Cerebellar nuclear complex (tissue), 1 donor: ENCODE measurements around the gene AKT2.

ENCODE experiments used
- DNase-seq, 2 experiments: peaks; one replicate each; lab custom pipeline; 2025; lab: John Stamatoyannopoulos, UW

The AKT2 gene

GRCh38 chr19:40300668-40301067 is 15.5 kb upstream of the AKT2 start:
- no peak for DNase-seq

DNA sequence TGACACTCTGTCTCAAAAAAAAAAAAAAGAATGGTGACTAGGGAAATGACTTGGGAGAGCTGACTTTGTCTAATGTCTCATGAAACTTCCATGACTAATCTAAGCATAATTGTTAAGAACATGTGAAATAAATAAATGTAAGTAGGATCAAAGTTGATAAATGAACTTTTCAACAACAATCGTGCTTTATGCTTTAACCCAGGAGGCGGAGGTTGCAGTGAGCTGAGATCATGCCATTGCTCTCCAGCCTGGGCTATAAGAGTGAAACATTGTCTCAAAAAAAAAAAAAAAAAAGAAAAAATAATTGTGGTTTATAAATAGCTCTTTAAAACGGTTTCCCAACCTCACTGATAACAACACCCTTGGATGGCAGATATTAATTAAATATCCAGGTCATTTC is 12.9 kb upstream of the AKT2 start:
- no peak for DNase-seq

DNA sequence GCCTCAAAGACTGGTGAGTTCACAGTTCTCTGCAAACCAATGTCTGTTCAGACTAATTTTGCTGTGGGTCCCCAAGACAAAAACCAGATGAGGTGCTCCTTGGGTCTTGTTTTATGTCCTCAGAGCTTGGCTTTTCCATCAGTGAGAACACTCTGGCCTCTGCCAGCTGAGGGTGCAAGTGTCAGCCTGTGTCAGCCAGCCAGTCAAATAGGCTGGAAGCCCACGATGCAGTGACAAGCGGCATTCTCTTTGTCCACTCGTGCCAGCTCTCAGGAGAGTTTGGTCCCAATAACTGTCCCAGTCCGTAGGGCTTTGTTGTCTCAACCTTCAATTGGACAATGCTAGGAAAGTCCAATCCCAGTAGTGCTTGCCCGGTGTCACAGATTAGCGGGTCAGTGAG is 9.4 kb upstream of the AKT2 start:
- no peak for DNase-seq

DNA sequence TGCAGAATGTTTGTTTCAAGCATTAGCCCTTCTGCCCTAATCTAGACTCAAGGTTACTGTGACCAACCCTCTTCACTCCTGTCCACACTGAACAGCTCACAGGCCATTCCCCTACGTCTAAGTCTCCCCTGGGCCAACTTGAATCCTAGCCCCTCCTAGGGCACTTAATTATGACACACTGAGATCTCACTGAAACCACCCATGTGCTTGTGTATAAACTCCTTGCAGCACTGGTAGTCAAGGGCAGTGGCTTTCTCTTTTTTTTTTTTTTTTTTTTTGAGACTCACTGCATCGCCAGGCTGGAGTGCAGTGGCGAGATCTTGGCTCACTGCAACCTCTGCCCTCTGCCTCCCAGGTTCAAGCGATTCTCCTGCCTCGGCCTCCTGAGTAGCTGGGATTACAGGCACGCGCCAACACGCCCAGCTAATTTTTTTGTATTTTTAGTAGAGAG is 1.9 kb upstream of the AKT2 start:
- no peak for DNase-seq

- no peak for DNase-seq
Measured at GRCh38 chr19:40286235-40286970, 1.3 kb upstream of the AKT2 start.

GRCh38 chr19:40285353-40286234 is 449 bp upstream of the AKT2 start:
- DNase-seq = peak; percentile 92 to 95

DNA sequence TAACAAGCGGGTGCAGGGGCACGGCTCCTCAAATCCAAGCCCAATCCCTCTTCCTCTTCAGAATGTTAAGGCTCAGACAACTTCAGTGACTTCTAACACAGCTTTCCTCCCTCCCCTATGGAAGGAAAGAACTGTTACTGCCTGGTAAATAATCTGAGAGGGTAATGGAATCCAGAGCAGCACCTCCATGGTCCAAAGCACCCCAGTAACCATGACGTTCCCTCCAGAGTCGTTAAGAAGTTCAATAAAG is 969 bp downstream of the AKT2 start:
- DNase-seq = no peak

DNA sequence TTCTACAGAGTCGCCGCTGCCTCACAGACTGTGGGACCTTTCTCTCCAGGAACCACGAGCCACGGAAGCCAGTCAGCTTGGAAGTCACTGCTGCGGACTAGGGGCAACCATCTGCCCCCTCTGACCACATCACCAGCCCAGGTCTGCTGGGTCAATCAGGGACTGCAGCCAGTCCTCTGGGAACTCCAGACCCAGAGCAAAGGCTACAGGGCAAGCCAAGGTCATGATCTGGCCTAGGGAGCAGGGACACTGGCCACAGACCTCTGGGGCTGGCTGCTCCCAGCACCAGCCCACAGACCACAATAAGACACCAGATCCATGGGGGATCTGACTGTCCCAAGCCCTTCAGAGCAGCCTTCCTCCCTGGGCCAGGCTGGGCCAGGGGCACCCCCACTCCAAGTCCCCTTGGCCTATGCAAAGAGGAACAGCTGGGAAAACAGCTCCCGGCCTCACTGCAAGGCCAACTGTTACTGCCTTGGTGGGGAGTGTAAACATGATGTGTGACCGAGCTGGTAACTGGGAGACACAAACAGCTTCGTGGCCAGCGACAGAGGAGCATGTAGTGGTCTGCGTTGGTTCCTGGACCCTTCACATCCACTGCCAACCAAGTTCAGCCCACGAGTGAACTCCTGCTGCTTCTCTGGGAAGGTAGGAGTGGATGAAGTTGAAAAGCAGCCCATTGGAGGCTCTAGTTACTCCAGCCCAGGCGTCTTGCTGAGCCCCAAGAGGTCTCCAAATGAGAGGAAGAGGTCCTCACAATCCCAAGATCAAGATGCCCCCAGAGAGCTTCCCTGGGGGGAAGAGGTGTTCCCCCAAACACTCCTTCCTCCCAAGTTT is 1.5 kb downstream of the AKT2 start:
- DNase-seq = no peak

DNA sequence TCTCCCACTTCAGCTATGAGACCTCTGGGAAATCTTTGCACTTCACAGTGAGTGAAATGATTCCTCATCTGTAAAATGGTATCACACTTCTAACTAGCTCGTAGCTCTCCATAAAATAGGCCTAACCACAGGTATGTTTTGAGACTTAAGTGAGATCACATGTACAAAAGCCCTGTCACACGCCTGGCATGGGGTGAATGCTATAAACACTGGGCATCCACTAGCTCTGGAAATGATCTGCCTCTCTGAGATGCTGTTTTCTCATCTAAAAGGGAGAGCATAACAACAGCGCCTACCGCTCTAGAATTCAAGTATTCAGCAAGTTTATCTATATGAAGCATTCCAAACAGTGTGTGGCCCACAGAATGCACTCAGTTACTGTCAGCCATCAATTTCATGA is 2.2 kb downstream of the AKT2 start:
- no peak for DNase-seq

GRCh38 chr19:40282209-40282580 is 3.0 kb downstream of the AKT2 start:
- no peak for DNase-seq

DNA sequence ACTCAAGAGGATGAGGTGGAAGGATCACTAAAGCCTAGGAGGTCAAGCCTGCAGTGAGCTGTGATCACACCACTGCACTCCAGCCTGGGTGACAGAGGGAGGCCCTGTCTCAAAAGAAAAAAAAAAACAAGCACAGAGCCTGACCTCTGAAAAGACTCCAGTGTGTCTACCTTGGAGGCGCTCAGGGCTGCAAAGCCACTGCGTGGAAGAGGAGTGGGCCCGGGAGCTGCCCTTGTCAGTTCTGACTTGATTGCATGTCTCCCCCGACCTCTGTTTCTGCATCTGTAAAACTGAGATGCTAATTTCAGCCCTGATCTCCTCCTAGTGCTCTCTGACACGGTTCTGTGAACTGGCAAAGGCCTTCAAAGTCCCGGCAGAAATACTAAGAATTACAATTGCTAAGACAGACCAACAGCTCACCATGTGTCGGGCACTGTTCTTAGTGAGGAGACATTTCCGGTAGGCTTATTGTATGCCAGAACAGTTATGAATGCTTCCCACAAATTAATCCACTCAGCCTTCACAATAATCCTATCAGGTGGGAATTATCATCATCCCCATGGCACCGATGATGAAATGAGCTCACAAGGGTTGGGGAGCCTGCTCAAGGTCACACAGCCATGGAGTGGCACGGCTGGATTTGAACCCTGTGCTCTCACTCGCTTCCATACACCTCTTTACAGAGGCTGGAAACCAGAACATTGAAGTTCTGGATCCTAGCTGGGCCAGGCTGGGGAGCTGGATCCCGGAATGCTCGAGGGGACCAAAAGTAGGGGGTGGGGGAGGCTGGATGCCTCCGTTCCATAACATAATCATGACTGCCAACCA is 3.5 kb downstream of the AKT2 start:
- DNase-seq = no peak

DNA sequence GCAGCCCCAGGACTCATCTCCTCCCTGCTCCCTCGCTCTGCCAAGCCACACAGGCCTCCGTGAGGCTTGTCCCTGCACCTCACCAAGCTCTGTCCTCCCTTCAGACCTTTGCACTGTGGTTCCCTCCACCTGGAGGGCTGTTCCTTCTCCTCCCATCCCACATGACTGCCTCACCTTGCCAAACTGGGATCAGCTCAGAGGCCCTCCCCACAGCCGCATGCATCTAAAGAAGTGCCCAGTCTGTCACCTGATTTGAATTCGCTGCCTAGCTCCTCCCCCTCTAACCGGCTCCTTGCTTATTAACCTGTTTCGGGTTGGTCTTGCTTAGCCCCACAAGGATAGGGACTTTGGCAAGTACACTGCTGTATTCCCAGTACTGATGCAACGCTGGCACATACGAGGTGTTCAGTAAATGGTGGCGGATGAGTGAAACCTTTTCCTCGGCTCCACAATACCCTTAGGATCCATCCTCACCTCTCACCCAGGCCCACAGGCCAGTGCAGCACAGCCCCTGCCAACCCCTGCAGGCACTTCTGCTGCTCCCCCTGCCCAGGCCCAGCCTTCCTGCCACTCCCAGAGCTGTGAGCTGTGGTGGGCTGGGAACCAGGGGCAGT is 4.4 kb downstream of the AKT2 start:
- DNase-seq = peak; percentile 60 to 62

- no peak for DNase-seq
Measured at GRCh38 chr19:40279761-40280607, 5.2 kb downstream of the AKT2 start.

DNA sequence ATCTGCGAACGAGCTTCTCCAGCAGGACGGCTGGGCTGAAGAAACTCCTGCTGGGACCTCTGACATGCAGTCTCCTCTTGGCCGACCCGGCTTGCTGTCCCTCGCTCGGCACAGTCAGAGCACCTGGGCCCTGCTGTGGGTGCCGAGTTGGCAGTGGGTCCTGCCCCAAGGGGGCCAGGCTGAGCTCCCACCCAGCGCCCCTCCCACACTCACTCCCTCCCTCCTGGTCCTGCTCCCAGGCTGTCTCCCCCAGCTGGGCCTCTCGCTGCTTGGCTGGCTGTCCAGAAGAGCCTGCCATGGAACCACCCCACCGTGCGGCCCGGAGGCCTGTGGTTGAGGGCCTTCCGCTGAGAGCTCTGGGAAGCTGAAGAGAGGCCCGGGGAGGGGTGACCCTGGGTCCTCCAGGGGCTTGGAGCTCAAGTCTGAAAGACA is 6.0 kb downstream of the AKT2 start:
- no peak for DNase-seq

DNA sequence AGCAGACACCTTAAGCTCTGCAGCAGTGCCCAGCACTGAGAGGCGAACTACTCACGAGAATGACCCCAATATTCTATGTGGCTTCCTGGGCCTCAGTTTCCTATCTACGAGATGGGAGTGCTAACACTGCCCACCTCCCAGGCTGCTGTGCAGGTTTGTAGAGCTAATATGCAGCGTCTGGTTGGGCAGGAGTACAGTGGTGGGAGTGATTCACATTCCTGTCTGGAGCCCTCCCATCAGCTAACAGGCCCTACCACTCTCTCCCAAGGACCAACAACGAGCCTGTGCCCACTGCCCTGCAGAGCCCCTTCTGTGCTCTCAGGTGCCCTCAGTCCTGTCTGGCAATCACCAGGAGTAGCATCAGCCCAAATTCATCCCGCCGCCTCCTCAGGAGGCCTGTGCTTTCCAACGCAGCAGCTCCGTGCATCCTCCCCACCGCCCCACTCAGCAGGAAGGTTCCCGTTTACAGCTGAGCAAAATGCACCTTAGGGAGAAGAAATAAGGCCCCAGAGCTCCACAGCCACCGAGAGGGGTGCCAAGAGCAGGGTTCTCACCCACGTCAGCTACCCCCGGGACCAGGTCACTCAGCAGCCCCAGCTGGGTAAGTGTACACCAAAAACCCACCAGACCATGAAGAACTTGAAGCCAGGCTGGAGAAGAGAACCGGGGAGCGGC is 6.6 kb downstream of the AKT2 start:
- DNase-seq = no peak

DNA sequence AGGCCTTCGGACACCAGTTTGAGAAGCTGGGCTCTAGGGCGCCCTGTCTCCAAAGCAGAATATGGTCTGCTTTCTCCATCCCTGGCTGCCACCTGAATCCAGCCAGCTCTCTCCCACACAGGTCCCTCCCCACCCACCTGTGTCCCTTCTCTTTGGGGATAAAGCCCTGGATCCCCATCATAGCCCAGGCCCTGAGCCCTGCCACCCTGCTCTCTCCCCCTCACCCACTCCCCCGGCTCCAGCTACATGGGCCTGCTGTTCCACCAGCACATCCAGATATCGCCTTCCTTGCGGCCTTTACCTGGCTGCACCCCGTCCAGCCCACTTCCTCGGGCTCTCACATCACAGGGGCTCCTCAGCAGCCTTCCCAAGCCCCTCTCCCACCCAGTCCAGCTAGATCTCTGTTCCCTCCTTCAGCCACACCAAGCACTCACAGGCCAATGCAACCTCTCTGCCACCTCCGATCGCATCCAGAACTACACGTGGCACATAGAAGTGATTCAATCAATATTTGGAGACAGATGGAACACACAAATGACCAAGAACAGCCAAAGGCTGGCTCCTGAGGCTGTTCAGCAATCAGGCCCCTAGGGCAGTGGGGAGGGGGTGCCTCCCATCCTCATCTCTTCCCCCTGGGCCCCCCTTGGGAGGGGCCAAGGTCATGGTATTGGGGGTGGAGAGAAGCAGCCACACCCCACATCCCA is 7.6 kb downstream of the AKT2 start:
- DNase-seq = no peak

GRCh38 chr19:40274585-40275544 is 10.3 kb downstream of the AKT2 start:
- no peak for DNase-seq
